HG03378 (cell line): ENCODE measurements around the gene MYH13.

Experiments
- ATAC-seq: cut with Tn5 transposase; IDR thresholded peaks from one replicate; pipeline ENCODE4 v1.9.1; 2021; ENCODE audit warnings: mild to moderate bottlenecking, moderate library complexity; ENCODE audit not compliant: unreplicated experiment

MYH13 gene

GRCh38 chr17:10262451-10262850 is 110.4 kb downstream of the MYH13 start:
- no peak for ATAC-seq

- ATAC-seq = no peak
These were observed 111.7 kb downstream of the MYH13 start for GRCh38 chr17:10261098-10261497.

DNA sequence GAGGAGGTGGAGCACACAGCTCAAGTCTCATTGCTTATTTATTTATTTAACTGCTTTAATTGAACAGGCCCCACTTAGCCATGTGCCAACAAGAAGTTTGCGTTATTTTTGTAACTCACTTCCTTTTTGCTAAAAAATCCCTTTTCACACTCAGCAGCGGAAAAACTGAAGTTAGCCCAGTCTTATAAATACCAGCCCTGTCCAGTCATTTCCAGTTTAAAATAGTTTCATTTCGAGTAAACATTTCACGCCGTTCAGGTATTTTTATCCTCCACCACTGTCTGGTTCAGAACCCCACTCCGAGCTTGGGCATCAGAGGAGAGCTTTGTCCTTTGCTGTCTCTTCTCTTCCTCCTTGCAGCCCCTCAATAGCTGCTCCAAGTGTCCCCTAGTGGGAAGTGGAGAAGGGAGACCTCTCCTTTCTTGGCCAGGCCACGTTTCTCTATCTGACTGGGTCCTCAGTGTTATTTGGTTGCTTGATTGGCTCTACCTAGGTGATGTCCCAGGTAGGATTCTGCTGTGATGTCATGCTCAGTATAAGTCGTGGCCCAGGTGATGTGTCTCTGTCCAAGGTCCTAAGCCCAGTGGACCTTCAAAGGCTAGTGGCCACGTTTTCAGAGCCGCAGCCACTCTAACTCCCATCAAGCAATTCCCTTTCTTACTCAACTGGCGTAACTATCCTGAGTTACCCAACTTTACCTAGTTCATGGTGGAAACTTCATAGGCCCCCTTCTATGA is 121.4 kb downstream of the MYH13 start:
- peak; percentile 95 for ATAC-seq
